GM12874 (cell line): Measurements from ENCODE around the gene PPIL6.

Experiments
- TF ChIP-seq, protein P1 (sequence below): IDR thresholded peaks from 2 replicates; pipeline ENCODE4 v1.5.1; 2011; ENCODE audit warnings: low read depth, mild to moderate bottlenecking, control low read depth, low read length, moderate library complexity; ENCODE audit not compliant: insufficient read depth

PPIL6 gene

DNA sequence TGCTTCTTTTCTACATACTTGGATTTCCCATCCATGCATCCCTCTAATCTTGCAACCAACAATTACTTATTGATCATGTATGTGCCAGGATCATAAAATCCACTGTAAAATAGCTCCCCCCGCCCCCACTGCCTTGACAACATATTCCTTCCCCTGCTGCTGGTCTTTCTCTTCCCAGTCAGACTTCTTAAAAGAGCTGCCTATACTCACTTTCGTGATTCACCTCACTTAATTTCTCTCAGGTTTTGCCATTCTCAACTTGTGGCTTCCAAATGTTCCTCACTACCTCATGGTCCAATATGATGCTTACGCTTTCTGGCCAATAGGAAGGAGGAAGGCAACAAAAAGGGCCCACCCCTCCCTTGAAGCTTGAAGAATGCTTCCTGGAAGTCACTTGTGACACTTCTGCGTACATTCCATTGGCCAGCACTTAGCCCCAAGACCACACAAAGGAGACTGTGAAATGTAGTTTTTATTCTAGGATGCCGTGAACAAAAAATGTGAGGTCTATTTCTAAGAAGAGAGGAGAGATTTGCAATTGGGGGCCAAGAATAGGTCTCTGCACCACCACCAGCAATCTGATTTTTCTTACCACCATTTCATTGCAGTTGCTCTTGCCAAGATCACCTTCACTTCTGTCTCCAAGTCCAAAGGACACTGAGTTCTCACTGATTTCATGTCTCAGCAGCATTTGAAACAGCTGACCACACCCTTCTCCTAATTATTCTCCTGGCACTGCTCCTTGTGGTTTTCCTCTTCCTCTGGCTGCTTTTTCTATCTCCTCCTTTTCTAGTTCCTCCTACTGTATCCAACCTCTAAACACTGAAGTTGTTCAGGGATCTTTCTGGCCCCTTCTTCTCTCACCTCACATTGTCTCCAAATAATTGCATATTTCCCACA, 88.9 kb downstream of the PPIL6 start:
- TF ChIP-seq, protein P1, sequence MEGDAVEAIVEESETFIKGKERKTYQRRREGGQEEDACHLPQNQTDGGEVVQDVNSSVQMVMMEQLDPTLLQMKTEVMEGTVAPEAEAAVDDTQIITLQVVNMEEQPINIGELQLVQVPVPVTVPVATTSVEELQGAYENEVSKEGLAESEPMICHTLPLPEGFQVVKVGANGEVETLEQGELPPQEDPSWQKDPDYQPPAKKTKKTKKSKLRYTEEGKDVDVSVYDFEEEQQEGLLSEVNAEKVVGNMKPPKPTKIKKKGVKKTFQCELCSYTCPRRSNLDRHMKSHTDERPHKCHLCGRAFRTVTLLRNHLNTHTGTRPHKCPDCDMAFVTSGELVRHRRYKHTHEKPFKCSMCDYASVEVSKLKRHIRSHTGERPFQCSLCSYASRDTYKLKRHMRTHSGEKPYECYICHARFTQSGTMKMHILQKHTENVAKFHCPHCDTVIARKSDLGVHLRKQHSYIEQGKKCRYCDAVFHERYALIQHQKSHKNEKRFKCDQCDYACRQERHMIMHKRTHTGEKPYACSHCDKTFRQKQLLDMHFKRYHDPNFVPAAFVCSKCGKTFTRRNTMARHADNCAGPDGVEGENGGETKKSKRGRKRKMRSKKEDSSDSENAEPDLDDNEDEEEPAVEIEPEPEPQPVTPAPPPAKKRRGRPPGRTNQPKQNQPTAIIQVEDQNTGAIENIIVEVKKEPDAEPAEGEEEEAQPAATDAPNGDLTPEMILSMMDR = no peak

GRCh38 chr6:109349419-109349987, 90.9 kb downstream of the PPIL6 start:
- TF ChIP-seq, protein P1 = no peak

DNA sequence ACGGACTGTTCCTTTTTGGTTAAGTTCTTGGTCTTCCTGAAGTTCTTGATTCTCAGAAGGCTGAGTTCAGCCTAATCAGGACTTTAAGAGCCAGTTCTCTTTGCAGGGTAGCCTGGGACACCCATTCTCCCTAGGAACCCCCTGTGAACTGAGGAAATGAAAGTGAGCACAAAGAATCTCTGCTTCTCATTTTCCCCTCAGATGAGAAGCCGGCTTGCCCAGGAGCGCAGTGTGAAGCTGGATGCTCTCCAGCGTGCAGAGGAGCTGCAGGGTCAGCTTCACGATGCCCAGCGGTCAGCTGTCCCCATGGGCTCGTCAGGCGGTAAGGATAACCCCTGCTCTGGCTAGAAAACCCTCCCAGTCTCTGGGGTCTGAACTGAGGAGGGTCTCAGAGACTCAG, 92.2 kb downstream of the PPIL6 start:
- TF ChIP-seq, protein P1 = no peak

DNA sequence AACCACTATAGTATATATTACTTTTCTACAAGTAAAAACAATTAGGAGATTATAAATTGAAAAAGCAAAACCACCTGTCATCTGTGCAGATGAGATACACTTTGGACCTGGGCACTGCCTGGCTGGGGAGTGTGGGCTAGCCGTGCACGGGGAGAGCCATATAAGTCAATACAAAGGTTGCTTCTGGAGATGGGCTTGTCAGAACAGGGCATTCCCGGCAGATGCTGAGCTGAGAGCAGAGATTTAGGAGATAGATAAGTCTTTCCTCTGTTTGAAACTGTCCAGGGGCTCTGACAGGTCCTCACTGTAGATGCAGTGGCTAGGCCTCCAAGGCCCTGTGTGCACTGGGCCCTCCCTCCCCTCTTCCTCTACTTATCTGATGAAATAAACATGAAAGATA, 92.6 kb downstream of the PPIL6 start:
- TF ChIP-seq, protein P1 = no peak

GRCh38 chr6:109345986-109346385, 94.4 kb downstream of the PPIL6 start:
- TF ChIP-seq, protein P1 = no peak

GRCh38 chr6:109344226-109344625, 96.2 kb downstream of the PPIL6 start:
- TF ChIP-seq, protein P1 = no peak

DNA sequence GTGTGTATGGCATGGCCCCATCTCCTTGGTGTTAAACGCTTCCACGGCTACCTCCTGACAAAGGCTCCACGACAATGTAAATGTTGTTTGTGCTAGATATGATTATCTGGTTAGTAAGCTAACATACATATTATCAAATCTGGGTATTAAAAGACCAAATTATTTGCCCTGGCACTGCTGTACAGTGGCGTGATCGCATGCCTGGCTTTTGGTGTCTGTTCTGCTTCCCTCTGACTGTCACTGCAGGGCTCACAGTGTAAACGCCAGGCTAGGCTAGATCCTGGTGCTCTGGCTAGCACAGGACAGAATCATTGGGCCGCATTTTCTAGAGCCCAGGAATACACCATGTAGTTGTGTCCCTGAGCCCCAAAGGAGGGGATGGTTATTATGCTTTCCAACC, 96.9 kb downstream of the PPIL6 start:
- TF ChIP-seq, protein P1 = no peak
